ENCODE results near the gene WNK4. TPM values are rescaled to one million over a fixed set of nuclear protein-coding genes. Genes with fewer than 3 reads are reported as not detected.

The WNK4 gene
- total RNA-seq, 1 donor from 2014 or later, result not detected

DNA sequence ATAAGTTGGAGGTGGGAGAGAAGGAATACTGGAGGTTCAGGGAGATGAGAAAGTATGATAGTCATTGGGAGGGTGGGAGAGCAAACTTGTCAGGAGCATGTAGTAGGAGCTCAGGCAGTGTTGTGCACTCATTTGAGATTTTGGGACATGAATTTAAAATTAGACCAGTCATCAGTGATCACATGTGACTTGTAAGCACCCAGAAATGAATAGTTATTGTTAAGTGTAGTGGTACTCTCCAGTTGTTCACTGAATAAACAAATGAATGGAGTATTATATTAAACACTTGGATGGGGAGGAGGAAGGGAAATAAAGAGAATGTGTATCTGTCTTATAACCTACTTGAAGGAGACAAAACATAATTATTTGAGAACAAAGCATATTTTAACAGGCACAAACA lies 50.6 kb downstream of the WNK4 start:
- no peak for DNase-seq
- no peak for ATAC-seq
- intact Hi-C loops (cut with micrococcal nuclease), result no loop called here

DNA sequence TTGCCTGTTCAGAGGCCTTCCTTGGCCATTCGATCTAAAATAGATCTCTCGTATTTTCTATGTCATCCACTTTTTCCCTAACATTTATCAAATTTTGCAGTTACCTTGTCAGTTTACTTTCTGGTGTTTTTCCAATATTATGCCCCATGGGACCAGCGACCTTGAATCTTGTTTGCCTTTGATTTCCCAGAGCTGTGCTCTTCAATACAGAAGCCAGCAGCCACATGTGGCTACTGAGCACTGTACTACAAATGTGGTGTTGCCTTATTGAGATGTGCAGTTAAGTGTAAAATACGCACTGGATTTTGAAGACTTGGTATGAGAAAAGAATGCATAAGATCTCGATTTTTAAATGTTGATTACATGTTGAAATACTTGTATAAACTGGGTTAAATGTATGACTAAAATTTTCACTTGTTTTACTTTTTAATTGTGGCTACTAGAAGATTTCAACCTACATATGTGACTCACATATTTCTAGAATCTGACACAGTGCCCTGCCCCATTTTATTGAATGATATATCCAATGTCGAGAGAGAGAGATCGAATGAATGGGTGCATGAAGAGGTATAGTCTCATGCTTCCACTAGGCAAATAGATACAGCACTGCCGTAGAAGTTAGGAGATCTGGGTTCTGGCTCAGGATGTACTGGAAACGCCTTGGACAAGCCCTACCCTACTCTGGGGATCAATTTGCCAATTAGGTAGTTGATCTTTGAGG lies 52.0 kb downstream of the WNK4 start:
- intact Hi-C loops (cut with micrococcal nuclease), result no loop called here
- DNase-seq, result no peak
- ATAC-seq, result peak; percentile 7

DNA sequence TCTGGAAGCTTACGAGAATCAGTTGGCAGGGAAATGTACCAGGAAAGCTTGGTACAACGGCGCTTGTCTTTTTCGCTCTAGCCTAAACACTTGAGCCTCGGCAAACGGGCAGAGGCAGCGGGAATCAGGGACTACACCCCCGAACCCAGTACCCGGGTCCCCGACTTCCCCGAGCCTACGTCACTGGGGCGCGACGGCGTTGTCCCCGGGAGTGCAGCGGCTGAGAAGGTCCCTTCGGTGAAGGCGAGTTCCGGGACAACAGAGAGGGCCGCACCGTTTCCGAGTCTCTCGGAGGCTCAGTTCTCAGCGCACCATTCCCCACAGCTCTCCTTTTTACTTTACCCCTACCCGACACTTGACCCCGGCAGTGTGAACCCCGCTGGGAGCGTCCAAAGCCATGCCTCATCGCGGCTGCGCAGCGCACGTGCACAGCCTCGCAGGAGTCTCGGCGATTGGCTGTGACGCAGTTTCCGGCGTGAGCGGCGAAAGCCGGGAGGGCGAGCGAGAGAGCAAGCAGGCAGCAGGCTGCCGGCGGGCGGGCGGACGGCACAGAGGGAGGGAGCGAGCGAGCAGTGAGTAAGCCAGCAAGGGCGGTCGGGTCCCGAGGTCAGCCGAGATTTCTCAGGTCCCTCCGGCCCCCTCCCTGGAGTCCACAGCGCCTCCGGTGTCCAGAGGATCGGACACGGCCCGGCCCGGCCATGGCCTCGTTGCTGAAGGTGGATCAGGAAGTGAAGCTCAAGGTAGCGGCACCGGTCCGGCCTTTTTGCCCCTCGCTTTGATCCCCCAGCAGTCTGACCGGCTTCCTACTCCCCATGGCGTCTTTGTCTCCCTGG lies 52.7 kb downstream of the WNK4 start, which contains the start of gene PSME3:
TSS of gene PSME3 (plus strand) at position 464 of the 833 bp plus-strand sequence. CDS start at position 699, 235 bp downstream.
- DNase-seq (peak; percentile 95), ATAC-seq (peak; percentile 98)
- intact Hi-C loops (cut with micrococcal nuclease), result no loop called here

DNA sequence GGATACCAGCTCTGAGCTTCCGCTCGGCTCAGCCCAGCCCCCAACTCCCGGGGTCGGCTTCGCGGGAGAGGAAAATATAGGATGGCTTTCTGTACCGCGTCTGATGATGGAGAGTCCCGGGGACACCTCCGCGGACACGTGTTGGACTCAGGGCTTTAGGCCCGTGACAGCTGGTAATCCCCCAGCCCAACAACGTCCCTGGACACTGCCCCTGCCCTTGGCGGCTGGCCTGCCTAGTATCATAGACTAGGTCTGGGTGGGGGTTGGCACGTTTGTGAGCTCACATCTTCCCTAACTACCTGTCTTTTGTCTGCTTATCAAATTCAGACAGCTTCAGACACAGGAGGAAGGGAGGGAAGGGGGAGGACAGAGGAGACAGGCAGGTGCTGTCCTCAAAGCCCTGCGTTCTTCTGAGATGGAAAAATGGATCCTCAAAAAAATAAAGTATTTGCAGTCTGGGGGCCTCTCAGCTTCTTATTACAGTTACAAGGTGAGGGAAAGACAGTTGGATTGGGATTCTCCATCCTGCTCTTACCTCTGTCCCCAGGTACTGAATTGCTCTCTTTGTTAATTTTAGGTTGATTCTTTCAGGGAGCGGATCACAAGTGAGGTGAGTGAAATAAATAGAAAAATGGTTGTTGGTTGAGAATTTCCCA lies 53.5 kb downstream of the WNK4 start:
- intact Hi-C loops (cut with micrococcal nuclease), result no loop called here
- DNase-seq, result no peak
- peak; percentile 3 for ATAC-seq

DNA sequence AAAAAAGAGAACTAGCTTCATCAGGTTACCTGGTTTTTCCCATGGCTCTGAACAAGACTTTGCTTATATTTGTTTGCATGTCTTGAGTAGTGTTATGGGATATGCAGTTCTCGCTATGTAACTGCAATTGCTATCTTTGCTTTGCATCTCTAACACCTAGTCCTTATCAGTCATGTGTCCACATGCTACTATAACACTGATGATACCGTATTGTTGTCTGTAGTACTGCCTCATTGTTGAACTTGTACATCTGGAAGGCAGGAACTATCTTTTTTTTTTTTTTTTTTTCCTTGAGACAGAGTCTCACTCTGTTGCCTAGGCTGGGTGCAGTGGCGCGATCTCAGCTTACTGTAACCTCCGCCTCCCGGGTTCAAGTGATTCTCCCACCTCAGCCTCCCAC lies 55.3 kb downstream of the WNK4 start:
- intact Hi-C loops (cut with micrococcal nuclease), result no loop called here
- no peak for ATAC-seq

DNA sequence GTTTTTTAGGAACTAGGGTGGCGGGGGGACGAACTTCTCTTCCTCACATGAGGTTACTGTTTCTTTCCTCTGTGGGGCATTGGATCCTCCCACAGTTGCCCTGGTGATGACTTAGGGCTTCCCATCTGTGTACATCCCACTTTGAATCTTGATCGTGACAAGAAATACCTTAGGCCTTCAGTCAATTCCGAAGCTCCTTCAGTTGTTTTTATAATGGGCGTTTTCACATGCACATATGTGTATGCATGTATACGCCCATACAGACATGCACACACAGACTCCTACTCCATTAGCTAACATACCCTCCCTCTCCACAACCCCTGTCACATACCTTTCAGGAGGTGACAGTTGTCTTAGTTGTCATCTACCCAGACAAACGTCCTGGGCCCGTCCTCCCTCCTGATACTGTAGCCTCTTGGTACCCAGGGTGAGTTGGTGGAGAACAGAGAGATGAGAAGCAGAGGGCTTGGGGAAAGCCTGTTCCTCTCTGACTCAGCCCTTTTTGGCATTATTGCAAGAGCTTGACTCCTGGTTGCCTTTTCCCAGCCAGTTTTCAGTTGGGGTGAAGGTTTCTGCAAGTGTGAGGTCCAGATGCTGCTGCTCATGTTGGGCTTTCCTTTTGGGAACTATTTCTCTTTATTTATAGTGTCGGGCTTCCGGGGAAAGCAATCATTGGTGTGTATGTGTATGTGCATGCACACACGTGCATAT lies 61.7 kb downstream of the WNK4 start:
- no peak for DNase-seq
- intact Hi-C loops (cut with micrococcal nuclease), result no loop called here
- no peak for ATAC-seq

More for the DNA sequence above, 55.3 kb downstream of the WNK4 start:
- DNase-seq, result no peak

DNA sequence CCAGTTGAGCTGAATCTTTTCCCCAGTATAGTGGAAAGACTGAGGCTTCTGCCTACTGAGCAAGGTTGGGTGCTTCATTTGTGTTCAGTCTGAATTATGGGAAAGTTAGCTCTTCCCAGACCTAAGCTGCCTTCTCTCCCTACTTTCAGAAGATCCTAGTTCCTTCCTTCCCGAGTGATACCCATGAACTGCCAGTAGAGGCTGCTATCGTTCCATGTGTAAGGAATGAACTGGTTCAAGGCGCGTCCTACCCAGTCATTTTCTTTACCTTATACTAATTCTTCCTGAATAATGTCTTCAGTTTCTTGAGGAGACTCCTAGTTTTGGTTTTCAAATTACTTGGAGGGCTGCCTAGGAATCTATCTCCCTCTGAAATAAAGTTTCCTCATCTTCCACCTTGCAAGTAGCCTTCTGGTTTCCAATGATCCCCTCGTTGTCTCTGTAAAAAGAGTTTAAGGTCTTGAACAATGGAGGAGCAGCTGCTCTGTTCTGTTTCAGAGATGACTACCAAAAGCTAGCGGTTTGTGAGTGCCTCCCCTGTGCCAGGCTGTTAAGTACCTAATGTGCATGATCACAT lies 63.0 kb downstream of the WNK4 start:
- ATAC-seq (peak; percentile 73), DNase-seq (no peak)
- intact Hi-C loops (cut with micrococcal nuclease), result no loop called here

GRCh38 chr17:42844271-42844670 lies 63.9 kb downstream of the WNK4 start, which contains the start of gene AOC2:
Gene AOC2, plus strand, starts transcription at chr17:42844580. Its CDS starts 47 bp downstream, at chr17:42844627.
- DNase-seq (no peak), ATAC-seq (no peak)
- intact Hi-C loops (cut with micrococcal nuclease), result loop anchor here (2.0 kb wide), 1 partner anchor 93 kb away; no protein-coding TSS in a partner anchor

DNA sequence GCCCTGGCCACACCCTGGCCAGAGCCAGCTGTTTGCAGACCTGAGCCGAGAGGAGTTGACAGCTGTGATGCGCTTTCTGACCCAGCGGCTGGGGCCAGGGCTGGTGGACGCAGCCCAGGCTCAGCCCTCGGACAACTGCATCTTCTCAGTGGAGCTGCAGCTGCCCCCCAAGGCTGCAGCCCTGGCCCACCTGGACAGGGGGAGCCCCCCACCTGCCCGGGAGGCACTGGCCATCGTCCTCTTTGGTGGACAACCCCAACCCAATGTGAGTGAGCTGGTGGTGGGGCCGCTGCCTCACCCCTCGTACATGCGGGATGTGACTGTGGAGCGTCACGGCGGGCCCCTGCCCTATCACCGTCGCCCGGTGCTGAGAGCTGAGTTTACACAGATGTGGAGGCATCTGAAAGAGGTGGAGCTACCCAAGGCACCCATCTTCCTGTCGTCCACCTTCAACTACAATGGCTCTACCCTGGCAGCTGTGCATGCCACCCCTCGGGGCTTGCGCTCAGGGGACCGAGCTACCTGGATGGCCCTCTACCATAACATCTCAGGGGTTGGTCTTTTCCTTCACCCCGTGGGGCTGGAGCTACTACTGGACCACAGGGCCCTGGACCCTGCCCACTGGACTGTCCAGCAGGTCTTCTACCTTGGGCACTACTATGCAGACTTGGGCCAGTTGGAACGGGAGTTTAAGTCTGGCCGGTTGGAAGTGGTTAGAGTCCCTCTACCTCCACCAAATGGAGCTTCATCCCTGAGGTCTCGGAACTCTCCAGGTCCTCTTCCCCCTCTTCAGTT lies 64.5 kb downstream of the WNK4 start:
- intact Hi-C loops (cut with micrococcal nuclease), result loop anchor here (2.0 kb wide), 1 partner anchor 92 kb away; no protein-coding TSS in a partner anchor
- DNase-seq, result no peak
- no peak for ATAC-seq

GRCh38 chr17:42845556-42845917 lies 65.1 kb downstream of the WNK4 start:
- ATAC-seq, result no peak
- intact Hi-C loops (cut with micrococcal nuclease), result loop anchor here (2.0 kb wide), 1 partner anchor 91 kb away; no protein-coding TSS in a partner anchor
- DNase-seq, result no peak

GRCh38 chr17:42845918-42846593 lies 65.6 kb downstream of the WNK4 start:
- intact Hi-C loops (cut with micrococcal nuclease), result loop anchor here (2.0 kb wide), 1 partner anchor 91 kb away; no protein-coding TSS in a partner anchor
- no peak for DNase-seq
- ATAC-seq, result no peak

Small RNA genes lying within 50 kb of the gene (microRNA-seq; reads per million reads assigned to microRNA genes)
- gene MIR6781 (ENCODE audit: borderline number of aligned reads), result not detected

Other genes with a start within 250 kb of the WNK4 start
- 8.3 TPM for gene NAGLU, start 244.4 kb upstream of the WNK4 start, total RNA-seq
- 1.4 TPM for gene HSD17B1, start 227.7 kb upstream of the WNK4 start, total RNA-seq
- 45.2 TPM for gene COASY, start 218.5 kb upstream of the WNK4 start, total RNA-seq
- 72.3 TPM for gene MLX, start 213.5 kb upstream of the WNK4 start, total RNA-seq
- gene PSMC3IP, start 202.9 kb upstream of the WNK4 start, total RNA-seq, result 3.1 TPM
- gene RETREG3, start 171.2 kb upstream of the WNK4 start, total RNA-seq, result 25.7 TPM
- 46.0 TPM for gene TUBG1, start 170.9 kb upstream of the WNK4 start, total RNA-seq
- 17.1 TPM for gene TUBG2, start 121.3 kb upstream of the WNK4 start, total RNA-seq
- 35.7 TPM for gene PLEKHH3, start 103.6 kb upstream of the WNK4 start, total RNA-seq
- 1.7 TPM for gene CCR10, start 98.8 kb upstream of the WNK4 start, total RNA-seq
- gene CNTNAP1, start 98.1 kb upstream of the WNK4 start, total RNA-seq, result 7.0 TPM
- 49.6 TPM for gene EZH1, start 35.6 kb upstream of the WNK4 start, total RNA-seq
- 39.3 TPM for gene RAMP2, start 19.4 kb upstream of the WNK4 start, total RNA-seq
- 29.6 TPM for gene VPS25, start 7.2 kb upstream of the WNK4 start, total RNA-seq
- gene COA3, start 18.1 kb downstream of the WNK4 start, total RNA-seq, result 70.4 TPM
- 0.10 TPM for gene CNTD1, start 18.3 kb downstream of the WNK4 start, total RNA-seq
- gene BECN1, start 43.7 kb downstream of the WNK4 start, total RNA-seq, result 76.8 TPM
- gene PSME3, start 52.8 kb downstream of the WNK4 start, total RNA-seq, result 71.2 TPM
- gene AOC2, start 64.0 kb downstream of the WNK4 start, total RNA-seq, result 0.40 TPM
- 6.1 TPM for gene AOC3, start 70.6 kb downstream of the WNK4 start, total RNA-seq
- not detected for gene G6PC1, start 120.2 kb downstream of the WNK4 start, total RNA-seq
- gene AARSD1, start 183.8 kb downstream of the WNK4 start, total RNA-seq, result 31.5 TPM
- gene PTGES3L, start 199.5 kb downstream of the WNK4 start, total RNA-seq, result 50.7 TPM
- gene RUNDC1, start 200.0 kb downstream of the WNK4 start, total RNA-seq, result 12.7 TPM
- gene RPL27, start 217.8 kb downstream of the WNK4 start, total RNA-seq, result 694 TPM
- gene IFI35, start 226.2 kb downstream of the WNK4 start, total RNA-seq, result 13.2 TPM
- 77.0 TPM for gene VAT1, start 241.8 kb downstream of the WNK4 start, total RNA-seq
- 0.82 TPM for gene RND2, start 244.6 kb downstream of the WNK4 start, total RNA-seq